M059J (cell line): ENCODE results near the gene ZNF630. TPM values are rescaled to one million over a fixed set of nuclear protein-coding genes. Genes with fewer than 3 reads are reported as not detected.
"Not testable (repeated sequence)": the region's sequence is repeated elsewhere in the genome, so short reads cannot be mapped to it uniquely, and the experiment has no call there.

Experiments
- DNase-seq: peaks from one replicate; pipeline ENCODE4 v3.0.0-alpha.2; 2012; ENCODE audit warnings: low read depth
- total RNA-seq: library from RNA; depleted of rRNA; stranded (reverse); fragments of >200 nt; shearing (Covaris generic); gene quantifications from 2 replicates; pipeline ENCODE4 v1.2.3, GENCODE V29; 2014; rRNA removed

ZNF630 gene
- total RNA-seq, 1 experiment from 2014 or later, result 3.0 TPM

GRCh38 chrX:48030237-48030636 is 41.2 kb downstream of the ZNF630 start:
- no peak for DNase-seq

GRCh38 chrX:48028091-48028490 is 43.3 kb downstream of the ZNF630 start:
- DNase-seq, result no peak

DNA sequence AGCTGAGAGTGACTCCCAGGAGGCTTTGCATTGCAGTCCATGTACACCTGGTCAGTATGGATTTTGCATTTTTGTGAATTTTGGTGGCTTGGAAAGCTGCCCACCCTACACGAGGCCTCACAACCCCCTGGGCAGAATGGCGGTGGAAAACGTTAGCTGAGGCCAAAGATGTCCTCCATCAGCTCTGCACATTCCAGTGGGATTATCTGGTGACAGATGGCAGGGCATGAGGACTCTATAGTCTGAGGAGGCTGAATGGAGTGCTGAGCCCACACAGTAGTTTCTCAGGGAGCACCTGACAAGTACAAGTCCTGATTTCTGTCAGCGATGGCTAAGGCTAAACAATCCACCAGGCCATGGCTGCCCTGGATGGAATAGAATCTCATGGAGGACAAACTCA is 43.9 kb downstream of the ZNF630 start:
- not testable (repeated sequence) for DNase-seq

DNA sequence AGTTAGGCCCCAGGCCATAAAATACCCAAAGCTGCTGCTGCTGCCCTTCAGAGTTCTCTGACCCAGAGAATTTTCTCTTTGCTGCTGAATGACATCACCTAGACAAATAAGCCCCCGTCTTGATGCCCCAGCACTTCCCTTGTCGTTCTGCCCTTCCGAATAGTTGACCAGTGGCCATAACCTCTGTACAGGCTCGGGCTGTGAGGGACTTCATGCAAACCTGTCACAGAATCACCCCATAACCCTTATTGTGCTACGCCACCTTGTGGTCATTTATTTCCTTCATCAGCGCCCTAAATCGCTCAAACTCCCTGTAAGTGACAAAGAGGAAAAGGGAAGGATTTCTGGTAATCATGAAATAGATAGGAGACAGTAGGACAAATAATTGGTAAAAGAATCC is 45.9 kb downstream of the ZNF630 start:
- peak; percentile 69 for DNase-seq

GRCh38 chrX:48022738-48023137 is 48.7 kb downstream of the ZNF630 start:
- DNase-seq, result no peak

DNA sequence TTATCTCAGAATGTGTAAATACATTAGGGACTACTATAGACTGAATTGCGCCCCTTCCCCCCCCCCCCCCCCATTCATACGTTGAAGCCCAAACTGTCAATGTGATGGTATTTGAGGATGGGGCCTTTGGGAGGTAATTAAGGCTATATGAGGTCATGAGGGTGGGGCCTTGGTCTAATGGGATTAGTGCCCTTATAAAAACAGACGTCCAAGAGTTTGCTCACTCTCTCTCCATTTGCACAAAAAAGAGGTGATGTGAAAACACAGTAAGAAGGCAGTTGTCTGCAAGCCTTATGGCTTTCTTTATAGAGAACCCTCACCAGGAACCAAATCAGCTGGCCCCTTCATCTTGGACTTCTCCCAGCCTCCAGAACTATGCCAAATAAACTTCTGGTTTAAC is 49.3 kb downstream of the ZNF630 start:
- DNase-seq, result no peak

DNA sequence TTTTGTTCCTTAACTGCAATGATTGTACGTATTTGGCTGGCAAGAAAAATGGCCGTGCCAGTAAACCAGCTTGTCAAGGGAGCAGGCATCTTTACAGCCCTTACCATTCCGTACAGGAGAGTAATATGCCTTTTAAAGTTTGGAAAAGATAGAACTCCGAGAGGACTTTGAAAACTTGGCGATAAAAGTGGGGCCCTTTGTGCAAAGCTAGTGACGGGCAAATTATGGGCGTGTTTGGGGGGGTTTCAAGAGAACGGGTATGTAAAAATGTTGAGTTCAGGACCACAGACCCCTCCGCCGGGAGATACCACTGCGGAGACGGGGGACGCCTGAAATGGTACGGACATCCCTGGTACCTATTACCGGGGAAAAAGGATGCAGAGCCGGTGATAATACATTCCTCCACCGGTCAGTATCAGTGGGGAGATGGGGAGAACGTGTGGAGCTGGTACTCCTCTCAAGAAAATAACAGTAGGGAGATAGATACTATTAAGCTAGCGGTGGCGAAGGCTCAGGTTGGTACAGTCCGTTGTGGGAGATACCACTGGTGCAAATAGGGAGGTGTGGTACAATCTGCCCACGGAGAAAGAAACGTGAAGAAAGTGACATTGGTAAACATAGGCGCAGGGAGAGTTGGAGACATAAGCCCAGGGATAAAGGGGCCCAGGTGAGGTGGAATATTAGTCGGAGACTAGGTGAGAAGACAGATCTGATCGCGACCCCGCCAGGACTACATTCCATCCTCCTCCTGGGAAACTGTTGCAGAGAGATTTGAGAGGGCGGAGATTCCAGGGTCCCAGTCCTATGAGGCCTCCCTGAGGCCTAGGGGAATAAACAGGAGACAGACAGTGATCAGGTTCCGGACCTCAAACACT is 50.2 kb downstream of the ZNF630 start:
- DNase-seq, result peak; percentile 69

- DNase-seq, result not testable (repeated sequence)
These were observed 51.0 kb downstream of the ZNF630 start for GRCh38 chrX:48020472-48020871.

DNA sequence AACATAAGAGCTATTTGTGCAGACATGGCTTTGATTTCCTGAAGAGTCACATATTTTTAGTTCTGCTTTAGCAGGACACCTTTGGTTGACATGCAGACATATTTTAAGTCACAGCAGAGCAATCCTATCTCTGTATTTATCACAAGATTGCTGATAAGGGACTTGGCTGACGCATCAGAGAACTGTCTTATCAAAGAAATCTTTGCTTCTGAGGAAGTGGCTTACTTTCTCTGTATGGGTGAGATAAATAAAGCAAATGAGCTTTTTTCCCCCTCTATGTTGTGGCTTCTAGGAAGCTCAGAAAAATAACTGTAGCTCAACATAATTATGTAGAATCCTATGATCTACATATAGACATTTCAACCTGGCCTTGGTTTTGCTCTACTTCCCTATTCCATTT is 51.5 kb downstream of the ZNF630 start:
- not testable (repeated sequence) for DNase-seq

DNA sequence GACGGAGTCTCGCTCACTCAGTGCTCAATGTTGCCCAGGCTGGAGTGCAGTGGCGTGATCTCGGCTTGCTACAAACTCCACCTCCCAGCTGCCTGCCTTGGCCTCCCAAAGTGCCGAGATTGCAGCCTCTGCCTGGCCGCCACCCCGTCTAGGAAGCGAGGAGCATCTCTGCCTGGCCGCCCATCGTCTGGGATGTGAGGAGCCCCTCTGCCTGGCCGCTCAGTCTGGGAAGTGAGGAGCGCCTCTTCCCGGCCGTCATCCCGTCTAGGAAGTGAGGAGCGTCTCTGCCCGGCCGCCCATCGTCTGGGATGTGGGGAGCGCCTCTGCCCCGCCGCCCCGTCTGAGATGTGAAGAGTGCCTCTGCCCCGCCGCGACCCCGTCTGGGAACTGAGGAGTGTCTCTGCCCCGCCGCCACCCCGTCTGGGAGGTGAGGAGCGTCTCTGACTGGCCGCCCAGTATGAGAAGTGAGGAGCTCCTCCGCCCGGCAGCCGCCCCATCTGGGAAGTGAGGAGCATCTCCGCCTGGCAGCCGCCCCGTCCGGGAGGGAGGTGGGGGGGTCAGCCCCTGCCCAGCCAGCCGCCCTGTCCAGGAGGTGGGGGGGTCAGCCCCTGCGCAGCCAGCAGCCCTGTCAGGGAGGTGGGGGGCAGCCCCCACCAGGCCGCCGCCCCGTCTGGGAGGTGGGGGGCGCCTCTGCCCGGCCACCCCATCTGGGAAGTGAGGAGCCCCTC is 54.7 kb downstream of the ZNF630 start:
- not testable (repeated sequence) for DNase-seq

DNA sequence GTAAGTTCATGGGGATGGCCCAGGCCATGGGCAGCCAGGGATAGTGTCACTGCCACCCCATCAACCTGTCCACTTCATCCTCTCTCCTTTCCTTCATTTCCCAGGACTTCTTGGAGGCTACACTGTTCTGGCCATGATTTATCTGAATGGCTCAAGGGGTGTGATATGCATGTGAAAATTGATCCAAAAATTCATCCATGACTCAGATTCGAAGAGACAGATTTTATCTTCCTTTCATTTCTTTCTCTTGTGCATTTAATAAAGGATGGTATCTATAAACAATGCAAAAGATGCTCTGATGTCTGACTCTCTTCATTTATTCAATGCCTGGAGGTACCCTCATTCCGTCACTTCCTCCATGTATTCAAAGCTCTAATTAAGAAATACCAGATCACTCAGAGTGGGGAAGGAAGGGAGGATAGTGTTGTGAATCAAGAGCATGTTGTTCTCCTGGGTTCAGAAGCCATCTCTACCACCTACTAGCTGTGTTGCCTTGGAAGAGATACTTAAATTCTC is 61.9 kb downstream of the ZNF630 start:
- DNase-seq, result not testable (repeated sequence)

Other genes with a start within 250 kb of the ZNF630 start
- 3.7 and 5.6 TPM in 2 replicates for gene ZNF81, start 234.7 kb downstream of the ZNF630 start, total RNA-seq
- 4.1 and 5.7 TPM in 2 replicates for gene ZNF182, start 67.7 kb downstream of the ZNF630 start, total RNA-seq
- not detected in 2 replicates for gene SPACA5, start 64.7 kb downstream of the ZNF630 start, total RNA-seq
- not detected in 2 replicates for gene SPACA5B, start 59.0 kb upstream of the ZNF630 start, total RNA-seq
- gene SSX5, start 125.2 kb upstream of the ZNF630 start, total RNA-seq, result 0.96 TPM in 1 of 2 replicates, not detected in the other
- gene SSX1, start 183.8 kb upstream of the ZNF630 start, total RNA-seq, result 5.8 and 8.9 TPM in 2 replicates